Measurements from ENCODE around the gene DIS3L2. TPM values are rescaled to one million over a fixed set of nuclear protein-coding genes. Genes with fewer than 3 reads are reported as not detected.

Gene DIS3L2
- total and polyA plus RNA-seq, 2 of the 8 experiments (the other 6 are each of a cell fraction or from before 2014, with no cell fraction given): 11.5 to 21.6 TPM

DNA sequence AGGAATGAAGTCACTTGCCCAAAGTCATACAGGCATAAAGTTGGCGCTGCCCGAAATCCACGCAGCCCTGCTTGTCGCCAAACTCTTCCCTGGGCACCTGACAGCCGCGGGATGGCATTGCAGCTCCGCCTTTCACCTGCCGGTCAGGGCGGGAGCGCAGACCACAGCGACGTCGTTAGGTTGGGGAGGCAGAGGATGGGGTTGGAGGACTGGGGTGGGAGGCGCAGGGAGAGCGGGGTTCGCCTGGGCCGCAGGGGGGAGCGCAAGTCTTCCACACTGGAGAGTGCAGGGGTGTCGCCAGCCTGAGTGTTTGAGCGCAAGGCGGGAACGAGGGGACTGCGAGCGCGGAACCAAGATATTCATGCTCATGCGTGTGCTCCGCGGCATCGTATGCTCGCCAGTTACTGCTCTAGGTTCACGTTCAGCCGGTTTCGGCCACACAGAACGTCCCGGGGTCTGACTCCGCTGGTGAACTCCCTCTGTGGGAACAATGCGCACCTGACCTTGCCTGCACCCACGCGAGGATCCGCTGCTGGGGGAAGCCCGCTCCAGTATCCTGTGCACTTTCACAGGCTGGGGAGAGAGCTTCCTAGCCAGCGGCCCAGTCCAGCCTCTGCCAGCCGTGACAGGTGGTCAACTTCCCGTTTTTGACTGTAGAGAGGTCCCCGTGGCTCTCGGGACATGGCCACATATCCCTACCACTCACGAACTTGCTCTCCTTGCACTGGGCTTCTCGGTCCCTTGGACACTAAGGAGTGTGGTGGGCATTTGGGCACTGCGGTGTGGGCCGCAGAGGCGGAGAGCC lies 34.5 kb upstream of the DIS3L2 start (continued):
- TF ChIP-seq, protein P1, sequence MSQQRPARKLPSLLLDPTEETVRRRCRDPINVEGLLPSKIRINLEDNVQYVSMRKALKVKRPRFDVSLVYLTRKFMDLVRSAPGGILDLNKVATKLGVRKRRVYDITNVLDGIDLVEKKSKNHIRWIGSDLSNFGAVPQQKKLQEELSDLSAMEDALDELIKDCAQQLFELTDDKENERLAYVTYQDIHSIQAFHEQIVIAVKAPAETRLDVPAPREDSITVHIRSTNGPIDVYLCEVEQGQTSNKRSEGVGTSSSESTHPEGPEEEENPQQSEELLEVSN (IDR thresholded peaks at IDR 0.05): peak; percentile 38; the same call in 1 of the 2 replicates
- TF ChIP-seq CTBP2 (IDR thresholded peaks at IDR 0.05; ENCODE audit: borderline replicate concordance, insufficient read depth, insufficient read length, low read length): no peak
- no peak for TF ChIP-seq CHD1 (IDR thresholded peaks at IDR 0.05; ENCODE audit: low read depth, low read length)
- peak; percentile 19 for TF ChIP-seq RNF2 (IDR thresholded peaks at IDR 0.05; ENCODE audit: borderline replicate concordance, low read depth, low read length, missing control alignments, poor library complexity, severe bottlenecking)
- TF ChIP-seq EZH2 (IDR thresholded peaks at IDR 0.05; ENCODE audit: low read depth, low read length, severe bottlenecking): peak; percentile 62
- TF ChIP-seq ZNF274 (IDR thresholded peaks at IDR 0.05; ENCODE audit: borderline replicate concordance, extremely low read depth, low read length): no peak
- no peak for TF ChIP-seq EGR1 (IDR thresholded peaks at IDR 0.05; ENCODE audit: borderline replicate concordance, low read depth, low read length)
- TF ChIP-seq KDM4A (IDR thresholded peaks at IDR 0.05; ENCODE audit: low read depth, low read length, severe bottlenecking): no peak
- TF ChIP-seq SP4 (IDR thresholded peaks at IDR 0.05; ENCODE audit: low read length): no peak
- TF ChIP-seq, protein P2, sequence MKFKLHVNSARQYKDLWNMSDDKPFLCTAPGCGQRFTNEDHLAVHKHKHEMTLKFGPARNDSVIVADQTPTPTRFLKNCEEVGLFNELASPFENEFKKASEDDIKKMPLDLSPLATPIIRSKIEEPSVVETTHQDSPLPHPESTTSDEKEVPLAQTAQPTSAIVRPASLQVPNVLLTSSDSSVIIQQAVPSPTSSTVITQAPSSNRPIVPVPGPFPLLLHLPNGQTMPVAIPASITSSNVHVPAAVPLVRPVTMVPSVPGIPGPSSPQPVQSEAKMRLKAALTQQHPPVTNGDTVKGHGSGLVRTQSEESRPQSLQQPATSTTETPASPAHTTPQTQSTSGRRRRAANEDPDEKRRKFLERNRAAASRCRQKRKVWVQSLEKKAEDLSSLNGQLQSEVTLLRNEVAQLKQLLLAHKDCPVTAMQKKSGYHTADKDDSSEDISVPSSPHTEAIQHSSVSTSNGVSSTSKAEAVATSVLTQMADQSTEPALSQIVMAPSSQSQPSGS (IDR thresholded peaks at IDR 0.05; ENCODE audit: low read length): no peak
- TF ChIP-seq, protein P3, sequence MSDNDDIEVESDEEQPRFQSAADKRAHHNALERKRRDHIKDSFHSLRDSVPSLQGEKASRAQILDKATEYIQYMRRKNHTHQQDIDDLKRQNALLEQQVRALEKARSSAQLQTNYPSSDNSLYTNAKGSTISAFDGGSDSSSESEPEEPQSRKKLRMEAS (IDR thresholded peaks at IDR 0.05): no peak
- TF ChIP-seq SP1 (IDR thresholded peaks at IDR 0.05; ENCODE audit: low read depth, low read length): no peak
- no peak for TF ChIP-seq CHD2 (IDR thresholded peaks at IDR 0.05; ENCODE audit: low read length)
- TF ChIP-seq NRF1 (IDR thresholded peaks at IDR 0.05; ENCODE audit: low read depth, low read length): no peak
- no peak for TF ChIP-seq MAFK (IDR thresholded peaks at IDR 0.05; ENCODE audit: low read depth, low read length)
- no peak for TF ChIP-seq KDM5A (IDR thresholded peaks at IDR 0.05; ENCODE audit: low read length)
- TF ChIP-seq POLR2A (IDR thresholded peaks at IDR 0.05; ENCODE audit: control extremely low read depth in 1 of 2, low read depth in 2 of 2, low read length in 2 of 2): no peak
- no peak for TF ChIP-seq POLR2AphosphoS5 (IDR thresholded peaks at IDR 0.05; ENCODE audit: low read depth, low read length)
- peak; percentile 42 to 54; a peak in 2 of 4 replicates for TF ChIP-seq RAD21 (IDR thresholded peaks at IDR 0.05 in 1 of 2, conservative IDR thresholded peaks at IDR 0.05 in 1 of 2; ENCODE audit: low read depth in 2 of 2, low read length in 2 of 2)
- TF ChIP-seq ASH2L (IDR thresholded peaks at IDR 0.05; ENCODE audit: low read length): peak; percentile 49
- TF ChIP-seq SAP30 (IDR thresholded peaks at IDR 0.05; ENCODE audit: insufficient read depth, insufficient replicate concordance, low read length): no peak

All from H1 (cell line).